Keratinocyte (primary cell): Measurements from ENCODE around the gene TNFRSF14. TPM values are rescaled to one million over a fixed set of nuclear protein-coding genes. Genes with fewer than 3 reads are reported as not detected.

ENCODE experiments used
- DNase-seq: peaks from one replicate; pipeline ENCODE4 v3.0.0-alpha.2; 2011; ENCODE audit warnings: low read depth, missing footprints, low spot score
- FAIRE-seq: peaks from 2 replicates; lab custom pipeline; 2011; peaks lifted over from hg19 to GRCh38; lab: Jason Lieb, UNC
- H2AFZ ChIP-seq: 2 replicates; pipeline ENCODE4 v1.6.0; 2012; ENCODE audit warnings: low read length, control low read depth, inconsistent platforms; ENCODE audit not compliant: control insufficient read depth
- H3K27ac ChIP-seq: 2 replicates; pipeline ENCODE4 v1.5.1; 2011; ENCODE audit warnings: low read length; ENCODE audit not compliant: control insufficient read depth, insufficient read depth
- H3K27me3 ChIP-seq: 3 replicates; pipeline ENCODE4 v1.6.0; 2011; ENCODE audit warnings: low read length; ENCODE audit not compliant: control insufficient read depth, insufficient read depth; ENCODE audit errors: extremely low read depth
- H3K36me3 ChIP-seq, 2 experiments: 2 replicates in 1 of 2; 3 replicates in 1 of 2; pipeline ENCODE4 v1.5.1; 2011; ENCODE audit warnings: low read length in 2 of 2, mild to moderate bottlenecking in 1 of 2; ENCODE audit not compliant: control insufficient read depth in 2 of 2, insufficient read depth in 2 of 2; ENCODE audit errors: extremely low read depth in 1 of 2
- H3K4me1 ChIP-seq: 3 replicates; pipeline ENCODE4 v1.5.1; 2011; ENCODE audit warnings: low read length; ENCODE audit not compliant: control insufficient read depth, insufficient read depth; ENCODE audit errors: extremely low read depth
- H3K4me2 ChIP-seq: 3 replicates; pipeline ENCODE4 v1.6.0; 2011; ENCODE audit warnings: low read depth, low read length; ENCODE audit not compliant: control insufficient read depth, insufficient read depth; ENCODE audit errors: extremely low read depth
- H3K4me3 ChIP-seq, 3 experiments: fragments of 200-600 bp in 1 of 3; sonication (generic) in 1 of 3; 2 replicates in 2 of 3; 3 replicates in 1 of 3; pipeline ENCODE4 v1.5.1; 2011 to 2016; ENCODE audit warnings: low read length in 3 of 3, mild to moderate bottlenecking in 3 of 3, control low read depth in 2 of 3, inconsistent platforms in 1 of 3, low read depth in 1 of 3, mixed read lengths in 1 of 3, mixed run types in 1 of 3, moderate library complexity in 1 of 3; ENCODE audit not compliant: control insufficient read depth in 2 of 3, insufficient read depth in 2 of 3; ENCODE audit errors: extremely low read depth in 1 of 3
- H3K79me2 ChIP-seq: 2 replicates; pipeline ENCODE4 v1.6.0; 2012; ENCODE audit warnings: low read length; ENCODE audit not compliant: control insufficient read depth, insufficient read depth
- H3K9ac ChIP-seq: 3 replicates; pipeline ENCODE4 v1.6.0; 2011; ENCODE audit warnings: low read length; ENCODE audit not compliant: control insufficient read depth, insufficient read depth; ENCODE audit errors: extremely low read depth
- H3K9me1 ChIP-seq: 3 replicates; pipeline ENCODE4 v1.6.0; 2011; ENCODE audit warnings: low read length; ENCODE audit not compliant: control insufficient read depth, insufficient read depth; ENCODE audit errors: extremely low read depth
- H3K9me3 ChIP-seq: 2 replicates; pipeline ENCODE4 v1.5.1; 2012; ENCODE audit warnings: low read depth, low read length; ENCODE audit not compliant: control insufficient read depth
- H4K20me1 ChIP-seq: 3 replicates; pipeline ENCODE4 v1.6.0; 2011; ENCODE audit warnings: low read length; ENCODE audit not compliant: control insufficient read depth, insufficient read depth; ENCODE audit errors: extremely low read depth
- EZH2 ChIP-seq: IDR thresholded peaks from one replicate; pipeline ENCODE4 v1.6.1; 2012; ENCODE audit warnings: inconsistent platforms, mild to moderate bottlenecking, low read length, moderate library complexity
- dilution Hi-C: fragments of 300-500 bp; cut with MboI; formaldehyde crosslinking; loops from one replicate; pipeline ENCODE4 v1.7.0; 2020; ENCODE audit warnings: low sequenced_read_pairs; ENCODE audit not compliant: extremely low pct_ligation_motif_present
- polyA plus RNA-seq, 5 experiments: library from polyadenylated mRNA; depleted of rRNA in 3 of 5; stranded (reverse) in 3 of 5; stranded (forward) in 1 of 5; unstranded in 1 of 5; fragments of >200 nt; gene quantifications; 1 replicate in 1 of 5; 2 replicates in 3 of 5; 3 replicates in 1 of 5; pipeline versions ENCODE4 v1.2.1 to v1.2.3, GENCODE V29; 2011 to 2012; ENCODE audit warnings: missing spikeins in 2 of 5, low read depth in 1 of 5, low replicate concordance in 1 of 5
- TF ChIP-seq, protein P1 (sequence below), 3 experiments: IDR thresholded peaks in 1 of 3; conservative IDR thresholded peaks in 1 of 3; optimal IDR thresholded peaks in 1 of 3; 2 replicates in 2 of 3; 3 replicates in 1 of 3; pipeline versions ENCODE3 to v1.5.1; 2011; ENCODE audit warnings: low read length in 3 of 3, mild to moderate bottlenecking in 3 of 3, moderate library complexity in 2 of 3, control low read depth in 1 of 3, inconsistent platforms in 1 of 3; ENCODE audit not compliant: insufficient read depth in 2 of 3; ENCODE audit errors: extremely low read depth in 1 of 3

Gene TNFRSF14
- polyA plus RNA-seq, 1 donor (not counting 4 experiments of a cell fraction or from before 2014, with no cell fraction given), result 5.2 TPM

DNA sequence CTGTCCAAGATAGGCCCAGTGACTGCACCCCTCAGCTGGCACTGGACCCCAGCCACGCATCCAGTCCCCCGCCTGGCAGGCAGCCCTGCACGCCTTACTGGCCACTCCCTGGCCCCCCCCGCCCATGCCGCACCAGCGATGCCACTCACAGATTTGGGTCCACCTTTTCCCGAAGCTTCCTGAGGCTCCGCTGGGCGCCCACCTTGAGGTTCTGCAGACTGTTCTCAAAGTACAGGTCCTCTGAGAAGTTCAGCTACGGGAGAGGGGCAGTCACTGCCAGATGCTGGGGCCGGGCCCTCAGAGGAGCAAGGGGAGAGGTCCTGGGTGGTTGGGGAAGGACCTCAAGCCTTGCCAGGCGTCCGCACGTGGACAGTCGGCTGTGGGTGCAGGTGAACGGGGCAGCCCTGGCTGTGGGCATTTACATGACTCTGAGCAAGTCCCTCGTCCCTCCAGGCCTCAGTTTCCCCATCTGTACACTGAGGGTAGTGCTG lies 38.5 kb downstream of the TNFRSF14 start:
- Histone ChIP-seq H3K9me1 (no peaks in the 10 kb centered on the region), H3K4me2 (no peak overlapping the region), H4K20me1 (no peaks in the 10 kb centered on the region), H3K36me3 (no peaks in the 10 kb centered on the region), H3K4me1 (no peaks in the 10 kb centered on the region), H2AFZ (no peak overlapping the region), H3K9me3 (no peaks in the 10 kb centered on the region), H3K79me2 (no peaks in the 10 kb centered on the region), H3K9ac (no peak overlapping the region), H3K27me3 (no peaks in the 10 kb centered on the region), H3K27ac (no peak overlapping the region), H3K4me3 (no peak overlapping the region)
- TF ChIP-seq, protein P1, sequence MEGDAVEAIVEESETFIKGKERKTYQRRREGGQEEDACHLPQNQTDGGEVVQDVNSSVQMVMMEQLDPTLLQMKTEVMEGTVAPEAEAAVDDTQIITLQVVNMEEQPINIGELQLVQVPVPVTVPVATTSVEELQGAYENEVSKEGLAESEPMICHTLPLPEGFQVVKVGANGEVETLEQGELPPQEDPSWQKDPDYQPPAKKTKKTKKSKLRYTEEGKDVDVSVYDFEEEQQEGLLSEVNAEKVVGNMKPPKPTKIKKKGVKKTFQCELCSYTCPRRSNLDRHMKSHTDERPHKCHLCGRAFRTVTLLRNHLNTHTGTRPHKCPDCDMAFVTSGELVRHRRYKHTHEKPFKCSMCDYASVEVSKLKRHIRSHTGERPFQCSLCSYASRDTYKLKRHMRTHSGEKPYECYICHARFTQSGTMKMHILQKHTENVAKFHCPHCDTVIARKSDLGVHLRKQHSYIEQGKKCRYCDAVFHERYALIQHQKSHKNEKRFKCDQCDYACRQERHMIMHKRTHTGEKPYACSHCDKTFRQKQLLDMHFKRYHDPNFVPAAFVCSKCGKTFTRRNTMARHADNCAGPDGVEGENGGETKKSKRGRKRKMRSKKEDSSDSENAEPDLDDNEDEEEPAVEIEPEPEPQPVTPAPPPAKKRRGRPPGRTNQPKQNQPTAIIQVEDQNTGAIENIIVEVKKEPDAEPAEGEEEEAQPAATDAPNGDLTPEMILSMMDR (optimal IDR thresholded peaks at IDR 0.05 in 1 of 3, IDR thresholded peaks at IDR 0.05 in 1 of 3, conservative IDR thresholded peaks at IDR 0.05 in 1 of 3; ENCODE audit: extremely low read depth in 1 of 3, insufficient read depth in 2 of 3, low read length in 3 of 3), result no peak
- no peak for TF ChIP-seq EZH2
- FAIRE-seq, result no peak
- DNase-seq, result no peak
- dilution Hi-C loops, result no loop called here

DNA sequence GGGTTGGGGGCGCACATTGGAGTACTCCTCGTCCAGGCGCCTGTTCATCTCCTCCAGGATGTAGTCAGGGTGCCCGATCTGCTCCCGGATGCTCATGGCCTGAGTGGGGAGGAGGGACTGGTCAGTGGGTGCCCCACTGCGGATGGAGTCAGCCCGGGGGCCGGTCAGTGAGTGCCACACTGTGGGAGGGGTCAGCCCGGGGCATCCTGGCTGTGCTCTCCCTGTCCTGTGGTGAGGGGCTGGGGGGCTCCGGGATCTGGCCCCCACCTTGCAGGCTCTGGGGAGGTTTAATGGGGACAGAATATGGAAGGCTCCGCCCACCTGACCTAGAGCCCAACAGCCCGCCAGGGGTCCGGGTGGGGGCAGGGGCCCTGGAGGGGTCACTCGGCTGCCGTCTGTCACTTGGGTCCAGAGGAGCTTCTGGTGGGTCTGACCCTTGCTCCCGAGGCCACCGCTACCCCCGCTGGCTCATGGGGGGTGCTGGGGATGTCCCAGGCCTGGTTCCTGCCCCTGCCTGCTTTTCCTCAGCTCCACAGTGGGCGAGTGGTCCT lies 39.2 kb downstream of the TNFRSF14 start:
- H2AFZ ChIP-seq, result no peak overlapping the region
- H3K9me1 ChIP-seq, result no peaks in the 10 kb centered on the region
- no peak overlapping the region for H3K4me2 ChIP-seq
- H3K4me3 ChIP-seq, result no peak overlapping the region
- dilution Hi-C loops, result no loop called here
- H4K20me1 ChIP-seq, result no peaks in the 10 kb centered on the region
- H3K79me2 ChIP-seq, result no peaks in the 10 kb centered on the region
- DNase-seq (no peak), FAIRE-seq (no peak)
- H3K4me1 ChIP-seq, result no peaks in the 10 kb centered on the region
- H3K9me3 ChIP-seq, result no peaks in the 10 kb centered on the region
- no peak overlapping the region for H3K27ac ChIP-seq
- H3K27me3 ChIP-seq, result no peaks in the 10 kb centered on the region
- H3K36me3 ChIP-seq, result no peaks in the 10 kb centered on the region
- no peak for TF ChIP-seq EZH2
- TF ChIP-seq, protein P1 (optimal IDR thresholded peaks at IDR 0.05 in 1 of 3, IDR thresholded peaks at IDR 0.05 in 1 of 3, conservative IDR thresholded peaks at IDR 0.05 in 1 of 3; ENCODE audit: extremely low read depth in 1 of 3, insufficient read depth in 2 of 3, low read length in 3 of 3), result no peak
- no peak overlapping the region for H3K9ac ChIP-seq
